GM12873 (cell line): ENCODE measurements around the gene FAM131C.

Experiments
- TF ChIP-seq, protein P1 (sequence below): IDR thresholded peaks from 2 replicates; pipeline ENCODE4 v1.5.1; 2012; ENCODE audit warnings: low read depth, mild to moderate bottlenecking, moderate library complexity, low read length, control low read depth; ENCODE audit not compliant: insufficient read depth; ENCODE audit errors: missing control alignments

FAM131C gene

DNA sequence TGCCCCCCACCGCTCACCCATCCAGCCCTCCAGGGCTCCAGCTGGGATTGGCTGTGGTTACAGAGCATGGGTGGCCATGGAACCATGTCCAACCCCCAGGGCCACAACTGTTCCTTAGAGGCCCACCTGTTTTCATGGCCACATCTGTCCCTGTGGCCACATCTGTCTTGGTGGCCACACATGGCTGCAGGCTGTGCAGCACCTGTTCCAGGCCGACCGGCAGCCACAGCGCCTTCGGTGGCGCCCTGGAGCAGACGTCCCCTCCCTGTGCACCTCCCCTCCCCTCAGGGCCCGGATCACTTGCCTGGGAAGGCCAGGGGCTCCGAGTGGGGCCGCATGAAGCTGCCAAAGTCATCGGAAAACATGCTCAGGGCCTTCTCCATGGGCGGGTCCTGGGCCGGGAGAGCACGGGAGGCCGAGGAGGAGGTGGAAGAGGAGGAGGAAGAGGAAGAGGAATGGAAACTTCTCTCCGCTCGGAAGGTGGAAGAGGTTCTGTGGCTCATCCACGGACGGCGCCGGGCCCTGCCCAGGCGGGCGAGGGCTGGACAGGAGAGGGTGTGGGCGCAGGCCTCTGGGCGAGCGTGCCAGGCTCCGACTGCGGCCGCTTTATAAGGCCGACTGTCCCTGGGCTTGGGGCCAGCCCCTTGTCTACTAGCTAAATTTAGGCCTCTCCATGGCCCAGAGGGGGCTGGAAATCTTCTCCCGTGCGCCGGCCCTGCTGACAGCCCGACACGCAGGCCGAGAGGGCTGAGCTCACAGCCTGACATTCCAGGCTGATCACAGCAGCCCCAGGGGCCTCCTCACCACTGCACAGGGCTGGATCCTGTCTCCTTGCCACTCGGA is 55.8 kb downstream of the FAM131C start, which contains the start of gene HSPB7:
TSS of gene HSPB7 (minus strand) at position 583 of the 843 bp plus-strand sequence. CDS start at position 503, 80 bp downstream.
- TF ChIP-seq, protein P1, sequence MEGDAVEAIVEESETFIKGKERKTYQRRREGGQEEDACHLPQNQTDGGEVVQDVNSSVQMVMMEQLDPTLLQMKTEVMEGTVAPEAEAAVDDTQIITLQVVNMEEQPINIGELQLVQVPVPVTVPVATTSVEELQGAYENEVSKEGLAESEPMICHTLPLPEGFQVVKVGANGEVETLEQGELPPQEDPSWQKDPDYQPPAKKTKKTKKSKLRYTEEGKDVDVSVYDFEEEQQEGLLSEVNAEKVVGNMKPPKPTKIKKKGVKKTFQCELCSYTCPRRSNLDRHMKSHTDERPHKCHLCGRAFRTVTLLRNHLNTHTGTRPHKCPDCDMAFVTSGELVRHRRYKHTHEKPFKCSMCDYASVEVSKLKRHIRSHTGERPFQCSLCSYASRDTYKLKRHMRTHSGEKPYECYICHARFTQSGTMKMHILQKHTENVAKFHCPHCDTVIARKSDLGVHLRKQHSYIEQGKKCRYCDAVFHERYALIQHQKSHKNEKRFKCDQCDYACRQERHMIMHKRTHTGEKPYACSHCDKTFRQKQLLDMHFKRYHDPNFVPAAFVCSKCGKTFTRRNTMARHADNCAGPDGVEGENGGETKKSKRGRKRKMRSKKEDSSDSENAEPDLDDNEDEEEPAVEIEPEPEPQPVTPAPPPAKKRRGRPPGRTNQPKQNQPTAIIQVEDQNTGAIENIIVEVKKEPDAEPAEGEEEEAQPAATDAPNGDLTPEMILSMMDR, result no peak

DNA sequence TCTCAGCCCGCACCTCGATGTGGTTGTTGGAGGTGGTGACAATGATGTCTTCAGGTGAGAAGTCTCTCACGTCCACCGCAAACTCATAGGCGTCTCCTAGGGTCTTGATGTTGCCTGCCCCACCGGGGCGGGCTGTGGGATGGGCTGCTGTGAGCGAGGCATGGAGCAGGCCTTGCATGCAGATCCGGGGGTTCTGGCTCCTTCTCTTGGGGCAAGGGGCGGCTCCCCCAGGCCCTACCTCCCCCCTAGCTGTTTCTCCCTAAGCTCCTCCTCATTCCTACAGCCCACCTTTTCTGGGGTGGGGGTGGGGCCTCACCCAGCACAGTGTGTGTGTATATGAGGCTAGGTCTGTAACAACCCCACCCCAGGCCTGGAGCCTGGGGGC is 56.4 kb downstream of the FAM131C start:
- TF ChIP-seq, protein P1, result no peak

DNA sequence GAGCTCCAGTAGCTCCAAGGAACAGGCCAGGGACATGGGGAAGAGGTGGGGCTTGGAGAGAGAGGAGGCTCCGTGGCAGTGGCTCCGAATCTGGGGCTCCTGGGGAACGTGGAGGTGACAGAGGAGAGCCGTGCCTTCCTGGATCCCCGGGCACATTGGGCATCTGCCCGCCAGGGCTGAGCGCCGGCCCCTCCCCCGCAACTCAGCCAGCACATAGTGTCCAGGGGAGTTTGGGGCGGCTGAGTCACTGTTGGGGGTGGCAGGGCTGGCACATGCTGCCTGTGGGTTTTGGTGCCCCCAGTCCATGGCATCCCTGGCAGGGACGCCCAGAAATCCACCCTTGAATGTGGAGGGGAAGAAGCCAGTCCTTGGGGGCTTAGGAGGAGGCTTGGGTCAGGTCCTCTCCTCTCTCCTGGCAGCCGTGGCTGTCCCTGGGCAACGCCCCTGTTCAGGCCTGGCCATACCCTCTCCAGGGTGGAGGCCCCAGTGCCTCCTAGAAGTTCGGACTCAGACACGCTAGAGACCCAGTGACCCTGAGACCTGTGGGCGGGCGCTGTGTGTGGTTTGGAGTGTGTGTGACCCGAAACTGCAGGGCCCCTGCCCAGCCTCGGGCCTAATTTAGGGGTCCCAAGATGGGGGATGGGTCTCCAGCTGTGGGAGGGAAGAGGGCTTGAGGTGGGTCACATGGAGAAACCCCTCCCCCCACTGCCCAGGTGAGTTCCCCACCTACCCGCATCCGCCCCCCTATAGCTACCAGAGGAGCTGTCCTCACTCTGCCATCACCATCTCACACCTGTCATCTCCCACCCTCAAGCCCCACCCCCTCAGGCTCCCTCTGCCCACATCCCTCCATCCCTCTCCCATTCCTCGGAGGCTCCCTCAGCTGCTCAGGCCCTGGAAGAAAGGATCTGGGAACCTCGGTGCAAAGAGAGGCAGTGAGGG is 57.2 kb downstream of the FAM131C start:
- TF ChIP-seq, protein P1, result no peak

DNA sequence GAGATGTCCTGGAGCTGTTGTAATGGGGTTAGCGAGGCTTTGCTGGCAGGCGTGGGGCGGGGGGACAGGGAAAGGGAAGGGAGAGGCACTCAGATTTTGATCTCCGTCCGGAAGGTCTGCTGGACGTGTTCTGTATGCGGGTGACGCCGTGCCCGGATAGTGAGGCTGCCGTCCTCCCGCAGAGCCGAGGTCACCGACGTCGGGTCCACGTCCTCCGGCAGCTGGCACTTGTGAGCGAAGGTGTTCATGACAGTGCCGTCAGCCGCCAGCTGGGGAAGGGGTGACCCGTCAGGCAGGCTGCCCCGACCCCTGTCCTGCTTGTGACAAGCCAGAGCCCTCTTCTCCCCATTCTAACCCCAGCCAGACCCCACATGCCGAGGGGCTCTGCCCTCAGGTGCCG is 58.0 kb downstream of the FAM131C start:
- TF ChIP-seq, protein P1, result no peak

DNA sequence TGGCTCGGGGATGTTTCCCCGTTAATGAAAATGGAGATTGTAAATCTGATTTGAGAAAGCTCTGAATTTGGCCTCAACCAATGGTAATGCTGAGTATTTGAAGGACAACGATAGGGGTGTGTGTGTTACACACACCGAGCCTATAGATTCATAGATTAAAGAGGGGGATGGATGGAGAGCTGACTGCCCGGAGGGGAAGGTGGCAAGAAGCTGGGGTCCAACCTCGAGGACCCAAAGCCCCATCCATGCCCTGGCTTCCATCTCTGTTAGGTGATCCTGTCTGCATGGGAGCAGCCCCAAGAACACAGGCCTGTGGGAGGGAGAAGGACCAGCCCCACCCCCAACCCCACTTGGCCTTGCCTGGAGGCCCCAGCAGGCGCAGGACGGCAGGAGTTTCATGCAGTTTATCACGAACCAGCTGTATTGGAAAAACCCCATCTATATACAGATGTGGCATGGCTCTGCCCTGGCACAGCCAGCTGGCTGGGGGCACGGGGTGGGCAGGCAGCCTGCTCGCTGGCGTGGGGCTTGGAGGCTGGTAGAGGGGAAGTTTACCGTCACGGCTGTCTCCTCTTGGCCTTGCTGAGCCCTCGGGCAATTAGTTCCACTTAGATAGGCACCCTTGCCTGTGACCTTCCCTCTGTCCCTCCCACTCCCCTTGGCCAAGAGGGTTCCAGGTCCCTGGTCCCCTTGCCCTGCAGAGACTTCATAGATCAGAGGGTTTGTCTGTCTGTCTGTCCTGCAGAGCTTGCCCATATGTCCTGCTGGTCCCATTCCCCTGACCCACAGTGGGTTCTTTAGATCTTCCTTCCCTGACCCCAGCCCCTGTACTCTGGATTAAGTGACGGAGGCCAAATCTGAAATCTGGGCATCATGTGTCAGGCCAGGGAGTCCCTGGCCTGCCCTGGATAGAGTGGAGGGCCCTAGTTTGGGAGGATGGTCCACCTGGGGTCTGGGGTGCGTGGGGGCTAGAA is 58.7 kb downstream of the FAM131C start:
- TF ChIP-seq, protein P1, result no peak

DNA sequence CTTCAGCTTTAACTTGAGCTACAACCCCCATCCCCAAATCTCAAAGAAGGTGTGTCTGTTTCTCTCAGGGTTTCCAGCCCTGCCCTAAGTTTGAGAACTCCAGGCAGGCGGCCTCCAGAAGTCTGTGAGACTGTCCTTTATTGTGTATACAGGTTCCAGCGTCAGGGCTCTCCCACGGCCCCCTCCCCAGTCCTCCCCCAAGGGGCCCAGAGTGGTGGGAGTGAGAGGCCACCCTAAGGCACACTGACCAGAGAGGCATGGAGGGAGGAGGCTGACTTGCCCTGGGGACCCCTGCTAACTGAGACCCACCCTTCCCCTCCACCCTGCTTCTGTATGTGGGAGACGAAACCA is 59.6 kb downstream of the FAM131C start:
- TF ChIP-seq, protein P1, result no peak
